ENCODE measurements around the gene FRMD4A.
"Not testable (repeated sequence)": the region's sequence is repeated elsewhere in the genome, so short reads cannot be mapped to it uniquely, and the experiment has no call there.

The FRMD4A gene

GRCh38 chr10:13795653-13796555, 534.8 kb downstream of the FRMD4A start:
- DNase-seq, result no peak

DNA sequence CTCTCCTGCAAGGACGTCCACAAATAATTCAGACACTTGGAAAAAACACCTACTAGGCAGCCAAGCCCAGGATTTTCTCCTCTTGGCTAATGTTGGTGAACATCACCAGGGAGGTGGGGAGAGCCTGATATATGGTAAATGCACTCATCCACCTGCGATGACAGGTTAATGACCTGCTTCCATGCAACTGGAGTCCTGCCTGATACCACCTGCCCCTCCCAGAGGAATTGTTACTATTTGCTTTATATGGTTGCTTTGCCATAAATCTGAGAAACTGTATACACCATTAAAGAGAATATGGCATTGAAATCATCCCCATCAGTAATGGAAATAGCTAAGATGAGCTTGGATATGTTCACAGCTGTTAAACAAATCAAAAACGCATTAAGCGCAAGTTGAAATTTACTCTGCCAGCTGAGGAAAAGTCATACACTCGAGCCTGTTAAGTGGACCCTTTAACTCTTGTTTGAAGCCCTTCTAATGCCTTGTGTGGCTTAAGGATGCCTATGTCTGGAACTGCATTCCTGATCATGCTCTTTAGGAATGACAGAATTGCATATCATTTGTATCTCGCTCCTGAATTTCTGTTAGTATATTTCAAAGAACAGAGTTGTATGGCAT, 535.6 kb downstream of the FRMD4A start:
- no peak for DNase-seq

DNA sequence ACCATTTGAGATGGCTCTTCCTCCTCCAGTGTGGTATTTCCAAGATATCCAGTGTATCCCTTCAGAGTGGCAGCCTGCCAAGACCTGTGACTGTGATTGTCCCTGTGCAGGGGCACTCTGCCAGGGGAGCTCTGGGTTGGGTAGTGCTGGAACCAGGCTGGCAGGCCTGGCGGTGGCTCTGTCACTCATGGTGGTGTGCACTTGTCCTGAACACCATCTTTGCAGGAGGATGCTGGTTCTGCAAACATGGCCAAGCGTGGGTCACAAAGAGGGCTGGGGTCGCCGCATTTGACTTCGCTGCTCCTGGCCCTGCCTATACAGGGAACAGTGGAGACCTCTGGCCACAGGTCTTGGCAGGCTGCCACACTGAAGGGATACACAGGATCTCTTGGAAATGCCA, 538.7 kb downstream of the FRMD4A start:
- no peak for DNase-seq

- DNase-seq, result no peak
Measured at GRCh38 chr10:13791483-13791882, 539.2 kb downstream of the FRMD4A start.

- no peak for DNase-seq
Measured at GRCh38 chr10:13790196-13790595, 540.5 kb downstream of the FRMD4A start.

DNA sequence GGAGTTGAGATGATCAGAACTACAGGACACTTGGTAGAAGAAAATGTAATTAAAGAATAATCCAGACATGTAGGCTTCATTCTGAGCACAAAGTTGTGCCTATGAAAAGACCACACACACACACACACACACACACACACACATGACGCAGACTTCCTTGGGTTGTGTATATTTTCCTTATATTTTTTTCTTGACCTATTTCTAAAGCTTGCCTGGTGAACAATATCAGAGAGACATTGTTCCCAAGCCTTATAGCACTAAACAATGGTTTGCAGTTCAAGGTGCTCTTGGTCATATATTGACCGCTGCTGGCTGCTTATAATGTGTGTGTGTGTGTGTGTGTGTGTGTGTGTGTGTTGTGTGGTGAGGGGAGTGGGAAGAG, 541.3 kb downstream of the FRMD4A start:
- DNase-seq, result no peak

GRCh38 chr10:13788711-13789447, 541.8 kb downstream of the FRMD4A start:
- DNase-seq, result peak; percentile 35

DNA sequence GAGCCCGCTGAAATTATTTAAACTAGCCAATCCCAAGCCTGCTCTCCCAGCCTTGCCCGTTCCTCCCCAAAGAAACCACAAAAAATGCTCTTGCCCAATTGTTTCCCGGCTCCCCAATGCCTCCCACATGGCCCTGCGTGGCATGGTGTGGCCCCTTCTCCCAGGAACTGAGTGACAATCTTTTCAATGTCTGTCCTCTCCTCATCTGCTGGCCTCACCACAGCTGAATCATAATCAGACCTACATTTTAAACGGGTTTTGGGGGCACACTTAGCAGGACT, 542.5 kb downstream of the FRMD4A start:
- no peak for DNase-seq

DNA sequence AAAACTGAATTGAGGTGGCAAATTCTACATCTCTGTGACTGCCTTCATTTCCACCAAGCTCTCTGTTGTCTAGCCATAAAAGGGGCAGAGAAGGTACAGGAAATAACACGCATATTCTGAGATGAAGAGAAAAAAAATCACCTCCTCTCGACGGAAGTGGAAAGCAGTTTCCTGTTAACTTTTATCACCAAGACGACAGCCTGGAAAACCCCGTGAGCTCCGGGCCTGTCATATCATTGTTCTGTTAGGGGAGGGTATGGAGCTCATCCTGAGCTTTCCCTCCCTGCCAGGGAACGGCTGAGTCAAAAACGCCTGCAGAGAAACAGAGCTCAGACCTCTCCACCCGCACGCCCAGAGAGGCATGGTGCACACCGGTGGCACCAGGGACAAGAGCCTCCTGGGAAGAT, 543.7 kb downstream of the FRMD4A start:
- DNase-seq, result peak; percentile 84

DNA sequence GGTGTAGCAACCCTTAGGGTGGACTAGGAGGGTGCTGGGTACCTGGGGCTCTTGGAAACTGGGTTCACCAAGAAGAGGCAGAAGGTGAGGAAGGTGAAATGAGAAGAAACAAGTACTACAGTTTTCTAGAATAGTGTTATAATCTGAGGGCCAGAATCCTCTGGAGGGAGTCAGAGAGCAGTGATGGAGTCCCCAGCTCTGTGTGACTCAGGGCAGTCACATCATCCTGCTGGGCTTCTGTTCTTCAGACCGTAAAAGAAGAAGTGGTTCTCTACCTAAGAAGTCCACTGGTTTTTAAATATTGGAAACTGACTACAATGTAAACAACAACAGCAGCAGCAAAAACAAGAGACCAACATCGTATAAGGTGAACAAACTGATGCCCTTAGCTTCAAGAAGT, 546.7 kb downstream of the FRMD4A start:
- peak; percentile 37 for DNase-seq

DNA sequence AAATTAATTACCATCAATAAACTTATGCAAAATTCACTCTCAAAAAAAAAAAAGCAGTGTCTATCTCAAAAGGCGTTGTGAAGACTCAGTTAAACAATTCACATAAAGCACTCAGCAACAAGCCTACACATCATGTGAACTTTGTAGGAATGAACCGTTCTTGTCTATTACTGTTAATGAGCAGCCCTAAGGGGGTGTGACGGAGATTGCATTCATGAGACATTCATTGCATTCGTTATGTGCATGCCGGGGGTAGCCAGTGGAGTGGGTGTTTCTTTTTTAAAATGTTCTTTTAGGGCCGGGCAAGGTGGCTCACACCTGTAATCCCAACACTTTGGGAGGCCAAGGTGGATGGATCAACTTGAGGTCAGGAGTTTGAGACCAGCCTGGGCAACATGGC, 551.0 kb downstream of the FRMD4A start:
- no peak for DNase-seq

DNA sequence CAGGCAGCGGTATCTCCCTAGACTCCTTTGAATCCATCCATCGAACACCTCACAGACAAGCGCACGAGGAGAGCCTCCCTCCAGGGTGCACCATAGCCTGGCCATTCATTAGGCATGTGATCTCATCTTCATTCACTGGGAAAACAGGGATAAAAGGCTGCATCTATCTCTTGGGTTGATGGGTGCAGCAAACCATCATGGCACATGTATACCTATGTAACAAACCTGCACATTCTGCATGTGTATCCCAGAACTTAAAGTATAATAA, 552.1 kb downstream of the FRMD4A start:
- not testable (repeated sequence) for DNase-seq

GRCh38 chr10:13776861-13777311, 553.8 kb downstream of the FRMD4A start:
- DNase-seq, result peak; percentile 13

DNA sequence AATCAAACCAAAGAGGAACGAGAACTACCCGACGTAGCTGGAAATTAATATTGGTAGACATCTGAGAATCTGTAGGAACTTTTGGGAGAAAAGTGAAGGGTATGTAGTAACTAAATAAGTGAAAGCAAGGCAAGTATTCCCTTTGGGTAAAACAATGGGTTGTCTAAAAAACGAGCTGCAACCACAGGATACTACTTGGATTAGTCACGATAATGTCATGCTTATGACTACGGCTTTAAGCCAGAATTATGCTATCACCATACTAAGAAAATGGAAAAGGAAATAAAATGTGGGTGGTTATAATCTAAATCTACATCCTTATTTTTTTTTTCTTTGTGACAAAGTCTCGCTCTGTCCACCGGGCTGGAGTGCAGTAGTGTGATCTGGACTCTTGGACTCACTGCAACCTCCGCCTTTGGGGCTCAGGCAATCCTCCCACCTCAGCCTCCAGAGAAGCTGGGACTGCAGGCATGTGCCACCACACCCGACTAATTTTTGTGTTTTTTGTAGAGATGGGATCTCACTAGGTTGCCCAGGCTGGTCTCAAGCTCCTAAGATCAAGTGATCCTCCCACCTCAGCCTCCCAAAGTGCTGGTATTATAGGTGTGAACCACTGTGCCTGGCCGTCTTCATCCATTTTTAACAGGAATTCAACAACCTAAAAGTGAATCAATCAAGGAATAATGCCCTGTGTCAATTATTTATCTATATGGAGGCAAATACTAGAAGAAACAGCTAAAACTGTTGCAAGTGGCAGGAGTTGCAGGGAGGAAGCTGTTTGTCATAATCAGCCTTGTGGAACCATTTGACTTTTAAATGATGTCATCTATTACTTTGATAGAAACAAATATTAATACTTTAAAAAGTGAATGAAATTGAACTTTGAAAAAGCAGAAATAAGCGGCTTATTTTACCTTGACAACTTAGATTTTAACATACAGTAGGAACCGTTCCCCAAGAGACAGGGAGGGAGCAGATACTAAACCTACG, 554.6 kb downstream of the FRMD4A start:
- DNase-seq, result peak; percentile 11

GRCh38 chr10:13774303-13774893, 556.3 kb downstream of the FRMD4A start:
- no peak for DNase-seq

DNA sequence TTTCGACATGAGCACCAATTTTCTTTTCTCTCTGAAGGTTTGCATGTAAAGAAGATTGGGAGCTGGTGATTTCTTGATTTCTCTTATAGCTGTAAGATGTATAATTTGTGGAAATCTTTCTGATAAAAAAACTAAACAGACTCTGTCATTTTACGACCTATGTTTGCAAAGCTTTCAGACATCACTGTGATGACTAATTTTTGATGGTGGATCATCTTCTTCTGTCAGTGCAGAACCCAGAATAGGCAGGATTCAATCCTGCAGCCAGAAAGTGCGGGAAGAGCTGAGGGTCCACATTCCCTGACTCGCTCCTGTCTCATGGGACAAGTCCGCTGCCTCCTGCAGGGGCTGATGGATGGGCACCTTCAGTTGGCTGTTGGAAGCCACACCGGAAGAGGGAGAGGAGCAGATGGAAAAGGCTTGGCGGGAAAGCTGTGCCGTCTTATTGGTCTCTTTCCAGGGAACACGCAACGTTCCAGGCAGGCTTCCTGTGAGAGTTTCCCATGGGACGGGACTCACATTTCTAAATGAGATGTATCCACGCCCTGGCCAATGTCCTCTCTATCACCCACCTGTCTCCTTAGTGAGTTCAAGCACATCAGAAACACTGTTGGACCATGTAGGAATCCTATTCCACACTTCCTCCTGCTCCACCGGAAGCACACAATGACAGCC, 557.1 kb downstream of the FRMD4A start:
- DNase-seq, result no peak

DNA sequence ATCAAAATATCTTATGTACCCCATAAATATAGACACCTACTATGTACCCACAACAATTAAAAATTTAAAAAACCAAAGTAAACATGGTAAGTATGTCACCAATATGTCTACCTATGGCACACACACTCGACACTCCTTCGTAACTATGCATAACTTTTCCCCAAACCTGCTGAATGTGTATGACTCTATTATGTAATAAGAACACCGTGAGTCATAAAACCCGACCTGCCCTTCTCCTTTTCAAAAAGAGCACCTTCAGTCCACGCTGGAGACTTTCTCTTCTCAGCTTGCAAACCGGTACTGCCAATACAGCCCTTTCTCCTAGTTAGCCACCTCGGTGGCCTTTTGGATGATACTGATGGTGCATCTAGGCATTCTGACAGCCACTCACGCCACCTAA, 557.7 kb downstream of the FRMD4A start:
- DNase-seq, result no peak

GRCh38 chr10:13771992-13772391, 558.7 kb downstream of the FRMD4A start:
- no peak for DNase-seq

GRCh38 chr10:13770760-13771493, 559.8 kb downstream of the FRMD4A start:
- no peak for DNase-seq

GRCh38 chr10:13769946-13770345, 560.8 kb downstream of the FRMD4A start:
- no peak for DNase-seq

- no peak for DNase-seq
Measured at GRCh38 chr10:13767676-13768178, 563.0 kb downstream of the FRMD4A start.
